Immature natural killer cell (primary cell): Measurements from ENCODE around the gene FAT4. TPM values are rescaled to one million over a fixed set of nuclear protein-coding genes. Genes with fewer than 3 reads are reported as not detected.

Experiments used
- DNase-seq, 3 donors: peaks; one replicate each; pipeline ENCODE4 v3.0.0; 2022; ENCODE audit warnings: mixed read lengths in 1 of 3
- H3K27ac Mint-ChIP-seq, 6 donors: one replicate each; pipeline ENCODE4 v1.8.0; 2020; ENCODE audit warnings: mixed read lengths in 6 of 6, mild to moderate bottlenecking in 5 of 6, inconsistent platforms in 4 of 6, moderate library complexity in 3 of 6
- H3K27me3 Mint-ChIP-seq, 3 donors: one replicate each; pipeline ENCODE4 v1.8.0; 2020 to 2021; ENCODE audit warnings: low read depth in 3 of 3, mild to moderate bottlenecking in 3 of 3, mixed read lengths in 3 of 3, moderate library complexity in 3 of 3, inconsistent platforms in 1 of 3
- H3K36me3 Mint-ChIP-seq, 3 donors: one replicate each; pipeline ENCODE4 v1.8.0; 2020; ENCODE audit warnings: mixed read lengths in 3 of 3, inconsistent platforms in 2 of 3, mild to moderate bottlenecking in 2 of 3
- H3K4me1 Mint-ChIP-seq, 2 donors: one replicate each; pipeline ENCODE4 v1.8.0; 2020; ENCODE audit warnings: inconsistent platforms in 2 of 2, mild to moderate bottlenecking in 2 of 2, mixed read lengths in 2 of 2, moderate library complexity in 1 of 2
- H3K4me3 Mint-ChIP-seq, 5 donors: one replicate each; pipeline ENCODE4 v1.8.0; 2020; ENCODE audit warnings: mild to moderate bottlenecking in 5 of 5, mixed read lengths in 5 of 5, inconsistent platforms in 3 of 5, moderate library complexity in 3 of 5
- H3K9me3 Mint-ChIP-seq, 6 donors: one replicate each; pipeline ENCODE4 v1.8.0; 2020; ENCODE audit warnings: mild to moderate bottlenecking in 6 of 6, mixed read lengths in 6 of 6, inconsistent platforms in 4 of 6, moderate library complexity in 3 of 6
- polyA plus RNA-seq, 3 donors: library from polyadenylated mRNA; unstranded; fragments of 300-500 nt; fragmentation: Illumina TruSeq; gene quantifications; one replicate each; pipeline ENCODE4 v1.2.3, GENCODE V29; 2021

FAT4 gene
- polyA plus RNA-seq, 3 donors from 2014 or later: 0.32 to 1.4 (median 0.47) TPM

- Mint-ChIP-seq H3K9me3 (no peaks in the 10 kb centered on the region), H3K27ac (no peak overlapping the region), H3K27me3 (no peaks in the 10 kb centered on the region), H3K4me1 (peaks cover 20 to 44% of the 10 kb centered on the region in 2 donors), H3K4me3 (no peak overlapping the region), H3K36me3 (peaks cover 0 to 8% (median 6%) of the 10 kb centered on the region in 3 donors)
- DNase-seq: no peak
These were observed 11.0 kb downstream of the FAT4 start for GRCh38 chr4:125325733-125326132.

- DNase-seq: no peak
- H3K27me3 Mint-ChIP-seq: peaks cover 0 to 4% (median 0%) of the 10 kb centered on the region in 3 donors
- no peaks in the 10 kb centered on the region for H3K36me3 Mint-ChIP-seq
- H3K4me3 Mint-ChIP-seq: no peak overlapping the region
- H3K4me1 Mint-ChIP-seq: peaks cover 0 to 5% of the 10 kb centered on the region in 2 donors
- no peaks in the 10 kb centered on the region for H3K9me3 Mint-ChIP-seq
- H3K27ac Mint-ChIP-seq: no peak overlapping the region
These were observed 16.4 kb downstream of the FAT4 start for GRCh38 chr4:125331116-125331515.

- peaks cover 0 to 4% (median 0%) of the 10 kb centered on the region in 3 donors for H3K27me3 Mint-ChIP-seq
- H3K36me3 Mint-ChIP-seq: no peaks in the 10 kb centered on the region
- H3K4me1 Mint-ChIP-seq: peaks cover 0 to 2% of the 10 kb centered on the region in 2 donors
- H3K9me3 Mint-ChIP-seq: no peaks in the 10 kb centered on the region
- no peak for DNase-seq
- no peak overlapping the region for H3K27ac Mint-ChIP-seq
- no peak overlapping the region for H3K4me3 Mint-ChIP-seq
These were observed 20.2 kb downstream of the FAT4 start for GRCh38 chr4:125334926-125335325.

GRCh38 chr4:125338814-125339213 lies 24.1 kb downstream of the FAT4 start:
- H3K36me3 Mint-ChIP-seq: no peaks in the 10 kb centered on the region
- no peaks in the 10 kb centered on the region for H3K9me3 Mint-ChIP-seq
- no peak overlapping the region for H3K4me3 Mint-ChIP-seq
- H3K27me3 Mint-ChIP-seq: peaks cover 0 to 6% (median 3%) of the 10 kb centered on the region in 3 donors
- H3K27ac Mint-ChIP-seq: no peak overlapping the region
- DNase-seq: no peak
- peaks cover 0 to 2% of the 10 kb centered on the region in 2 donors for H3K4me1 Mint-ChIP-seq

GRCh38 chr4:125344198-125344597 lies 29.4 kb downstream of the FAT4 start:
- no peaks in the 10 kb centered on the region for H3K36me3 Mint-ChIP-seq
- H3K27ac Mint-ChIP-seq: no peak overlapping the region
- DNase-seq: no peak
- no peak overlapping the region for H3K4me3 Mint-ChIP-seq
- peaks cover 0 to 3% (median 2%) of the 10 kb centered on the region in 3 donors for H3K27me3 Mint-ChIP-seq
- H3K9me3 Mint-ChIP-seq: no peaks in the 10 kb centered on the region
- no peaks in the 10 kb centered on the region for H3K4me1 Mint-ChIP-seq

GRCh38 chr4:125346616-125347015 lies 31.9 kb downstream of the FAT4 start:
- Mint-ChIP-seq H3K36me3 (no peaks in the 10 kb centered on the region), H3K4me1 (no peaks in the 10 kb centered on the region), H3K4me3 (no peak overlapping the region), H3K27me3 (peaks cover 0 to 2% (median 0%) of the 10 kb centered on the region in 3 donors), H3K9me3 (no peaks in the 10 kb centered on the region), H3K27ac (no peak overlapping the region)
- DNase-seq: no peak

GRCh38 chr4:125350470-125351135 lies 35.8 kb downstream of the FAT4 start:
- H3K4me1 Mint-ChIP-seq: peaks cover 0 to 3% of the 10 kb centered on the region in 2 donors
- no peaks in the 10 kb centered on the region for H3K36me3 Mint-ChIP-seq
- no peak overlapping the region for H3K4me3 Mint-ChIP-seq
- no peak for DNase-seq
- no peak overlapping the region for H3K27ac Mint-ChIP-seq
- no peaks in the 10 kb centered on the region for H3K9me3 Mint-ChIP-seq
- no peaks in the 10 kb centered on the region for H3K27me3 Mint-ChIP-seq

GRCh38 chr4:125352521-125352920 lies 37.8 kb downstream of the FAT4 start:
- H3K9me3 Mint-ChIP-seq: no peaks in the 10 kb centered on the region
- no peak overlapping the region for H3K4me3 Mint-ChIP-seq
- H3K27me3 Mint-ChIP-seq: no peaks in the 10 kb centered on the region
- no peak for DNase-seq
- peaks cover 0 to 3% of the 10 kb centered on the region in 2 donors for H3K4me1 Mint-ChIP-seq
- H3K36me3 Mint-ChIP-seq: no peaks in the 10 kb centered on the region
- H3K27ac Mint-ChIP-seq: no peak overlapping the region

GRCh38 chr4:125353131-125353530 lies 38.4 kb downstream of the FAT4 start:
- Mint-ChIP-seq H3K27ac (no peak overlapping the region), H3K4me1 (peaks cover 0 to 3% of the 10 kb centered on the region in 2 donors), H3K36me3 (no peaks in the 10 kb centered on the region), H3K27me3 (no peaks in the 10 kb centered on the region), H3K9me3 (no peaks in the 10 kb centered on the region), H3K4me3 (no peak overlapping the region)
- no peak for DNase-seq

- Mint-ChIP-seq H3K4me3 (no peak overlapping the region), H3K36me3 (no peaks in the 10 kb centered on the region), H3K9me3 (no peaks in the 10 kb centered on the region), H3K4me1 (peaks cover 0 to 3% of the 10 kb centered on the region in 2 donors), H3K27me3 (no peaks in the 10 kb centered on the region), H3K27ac (no peak overlapping the region)
- DNase-seq: no peak
These were observed 41.0 kb downstream of the FAT4 start for GRCh38 chr4:125355791-125356190.

- H3K27me3 Mint-ChIP-seq: peaks cover 0 to 2% (median 0%) of the 10 kb centered on the region in 3 donors
- H3K9me3 Mint-ChIP-seq: no peaks in the 10 kb centered on the region
- peaks cover 0 to 3% of the 10 kb centered on the region in 2 donors for H3K4me1 Mint-ChIP-seq
- DNase-seq: no peak
- no peak overlapping the region for H3K27ac Mint-ChIP-seq
- H3K4me3 Mint-ChIP-seq: no peak overlapping the region
- no peaks in the 10 kb centered on the region for H3K36me3 Mint-ChIP-seq
These were observed 42.9 kb downstream of the FAT4 start for GRCh38 chr4:125357675-125358074.

- no peak for DNase-seq
- H3K9me3 Mint-ChIP-seq: no peaks in the 10 kb centered on the region
- H3K4me3 Mint-ChIP-seq: no peak overlapping the region
- peaks cover 0 to 3% of the 10 kb centered on the region in 2 donors for H3K4me1 Mint-ChIP-seq
- no peaks in the 10 kb centered on the region for H3K36me3 Mint-ChIP-seq
- peaks cover 0 to 2% (median 0%) of the 10 kb centered on the region in 3 donors for H3K27me3 Mint-ChIP-seq
- no peak overlapping the region for H3K27ac Mint-ChIP-seq
These were observed 43.7 kb downstream of the FAT4 start for GRCh38 chr4:125358453-125358852.

GRCh38 chr4:125359363-125359762 lies 44.6 kb downstream of the FAT4 start:
- Mint-ChIP-seq H3K4me3 (no peak overlapping the region), H3K9me3 (no peaks in the 10 kb centered on the region), H3K4me1 (peaks cover 0 to 2% of the 10 kb centered on the region in 2 donors), H3K36me3 (no peaks in the 10 kb centered on the region), H3K27ac (no peak overlapping the region), H3K27me3 (peaks cover 0 to 3% (median 0%) of the 10 kb centered on the region in 3 donors)
- DNase-seq: no peak

GRCh38 chr4:125359960-125360634 lies 45.3 kb downstream of the FAT4 start:
- DNase-seq: no peak
- H3K27me3 Mint-ChIP-seq: peaks cover 0 to 3% (median 0%) of the 10 kb centered on the region in 3 donors
- peaks cover 0 to 4% (median 4%) of the 10 kb centered on the region in 3 donors for H3K36me3 Mint-ChIP-seq
- no peaks in the 10 kb centered on the region for H3K9me3 Mint-ChIP-seq
- H3K4me1 Mint-ChIP-seq: no peaks in the 10 kb centered on the region
- H3K27ac Mint-ChIP-seq: no peak overlapping the region
- no peak overlapping the region for H3K4me3 Mint-ChIP-seq
